Endothelial cell of umbilical vein (primary cell): ENCODE measurements around the gene CD48. TPM values are rescaled to one million over a fixed set of nuclear protein-coding genes. Genes with fewer than 3 reads are reported as not detected.

Source experiments
- BruUV-seq: library from RNA; stranded (reverse); fragments of 400-500 nt; replicated peaks from 2 replicates; lab custom pipeline; 2021; lab: Mats Ljungman, UMichigan
- CTCF ChIA-PET: fragments of 300-600, 350-600 bp; sonication (Branson Sonifier 250); formaldehyde crosslinking; loops from one replicate; lab custom pipeline; 2021; ENCODE audit warnings: antibody characterized with exemption, inconsistent platforms; lab: Charles Lee
- POLR2A ChIA-PET: fragments of 300-600, 350-600 bp; sonication (Branson Sonifier 250); formaldehyde crosslinking; loops from one replicate; lab custom pipeline; 2021; ENCODE audit warnings: antibody characterized with exemption, inconsistent platforms; lab: Charles Lee
- DNase-seq: peaks from one replicate; pipeline ENCODE4 v3.0.0-alpha.2; 2011; ENCODE audit warnings: low read depth, low spot score
- FAIRE-seq: peaks from 2 replicates; lab custom pipeline; 2011; peaks lifted over from hg19 to GRCh38; lab: Jason Lieb, UNC
- H2AFZ ChIP-seq: 2 replicates; pipeline ENCODE4 v1.6.0; 2012; ENCODE audit warnings: low read depth, low read length, control low read depth, inconsistent platforms
- H3K27ac ChIP-seq: 2 replicates; pipeline ENCODE4 v1.5.1; 2011; ENCODE audit warnings: low read depth, mild to moderate bottlenecking, control low read depth, low read length, moderate library complexity; ENCODE audit not compliant: insufficient read depth
- H3K27me3 ChIP-seq, 2 experiments: 2 replicates each; pipeline versions ENCODE4 v1.6.0 to v1.6.1; 2011; ENCODE audit warnings: low read length in 2 of 2, mixed read lengths in 1 of 2; ENCODE audit not compliant: control insufficient read depth in 2 of 2, insufficient read depth in 2 of 2
- H3K36me3 ChIP-seq, 2 experiments: 2 replicates in 1 of 2; 3 replicates in 1 of 2; pipeline ENCODE4 v1.5.1; 2011; ENCODE audit warnings: low read length in 2 of 2, mild to moderate bottlenecking in 1 of 2, moderate library complexity in 1 of 2; ENCODE audit not compliant: control insufficient read depth in 2 of 2, insufficient read depth in 2 of 2; ENCODE audit errors: extremely low read depth in 1 of 2
- H3K4me1 ChIP-seq: 3 replicates; pipeline ENCODE4 v1.5.1; 2011; ENCODE audit warnings: mild to moderate bottlenecking, low read length; ENCODE audit not compliant: control insufficient read depth, insufficient read depth; ENCODE audit errors: extremely low read depth
- H3K4me2 ChIP-seq: 2 replicates; pipeline ENCODE4 v1.6.1; 2011; ENCODE audit warnings: low read length, control low read depth, mixed read lengths; ENCODE audit not compliant: insufficient read depth
- H3K4me3 ChIP-seq, 3 experiments: fragments of 200-600 bp in 1 of 3; sonication (generic), shearing (Covaris generic) in 1 of 3; replicated peaks in 1 of 3; 2 replicates each; pipeline ENCODE4 v1.5.1; 2011 to 2016; ENCODE audit warnings: control low read depth in 3 of 3, low read length in 3 of 3, mild to moderate bottlenecking in 2 of 3, inconsistent platforms in 1 of 3, low read depth in 1 of 3, moderate library complexity in 1 of 3; ENCODE audit not compliant: insufficient read depth in 1 of 3
- H3K79me2 ChIP-seq: 2 replicates; pipeline ENCODE4 v1.6.0; 2012; ENCODE audit warnings: low read length, inconsistent platforms; ENCODE audit not compliant: control insufficient read depth, insufficient read depth
- H3K9ac ChIP-seq: replicated peaks from 2 replicates; pipeline ENCODE3; 2011; ENCODE audit warnings: low read length, control low read depth; ENCODE audit not compliant: insufficient read depth; ENCODE audit errors: extremely low read depth
- H3K9me1 ChIP-seq: replicated peaks from 3 replicates; pipeline ENCODE4 v1.6.0; 2011; ENCODE audit warnings: mild to moderate bottlenecking, low read length; ENCODE audit not compliant: control insufficient read depth, insufficient read depth; ENCODE audit errors: extremely low read depth
- H3K9me3 ChIP-seq: replicated peaks from 2 replicates; pipeline ENCODE4 v1.5.1; 2012; ENCODE audit warnings: low read length, inconsistent platforms; ENCODE audit not compliant: control insufficient read depth, insufficient read depth
- H4K20me1 ChIP-seq: replicated peaks from 2 replicates; pipeline ENCODE3; 2011; ENCODE audit warnings: mild to moderate bottlenecking, low read length; ENCODE audit not compliant: control insufficient read depth, insufficient read depth; ENCODE audit errors: extremely low read depth
- EZH2 ChIP-seq: IDR thresholded peaks from 2 replicates; pipeline ENCODE4 v1.6.1; 2012; ENCODE audit warnings: borderline replicate concordance, low read depth, mild to moderate bottlenecking, moderate library complexity, low read length, inconsistent platforms; ENCODE audit not compliant: severe bottlenecking
- FOS ChIP-seq: IDR thresholded peaks from 2 replicates; pipeline ENCODE4 v1.6.1; 2011; ENCODE audit warnings: mild to moderate bottlenecking, low read length, moderate library complexity, borderline replicate concordance; ENCODE audit not compliant: insufficient read depth
- GATA2 ChIP-seq: IDR thresholded peaks from 2 replicates; pipeline ENCODE4 v1.7.0; 2011; ENCODE audit warnings: low read depth, mild to moderate bottlenecking, moderate library complexity, mixed read lengths, low read length; ENCODE audit not compliant: insufficient read length, insufficient read depth
- JUN ChIP-seq: IDR thresholded peaks from 2 replicates; pipeline ENCODE4 v1.6.1; 2011; ENCODE audit warnings: borderline replicate concordance, low read depth; ENCODE audit not compliant: insufficient read length, insufficient read depth
- POLR2A ChIP-seq: IDR thresholded peaks from 2 replicates; pipeline ENCODE4 v1.6.1; 2012; ENCODE audit warnings: low read depth, mild to moderate bottlenecking, control low read depth, low read length
- POLR2AphosphoS5 ChIP-seq: IDR thresholded peaks from 2 replicates; pipeline ENCODE4 v1.6.1; 2012; ENCODE audit warnings: low read depth, mild to moderate bottlenecking, control low read depth, low read length, moderate library complexity; ENCODE audit not compliant: insufficient read depth
- dilution Hi-C: fragments of 300-500 bp; cut with MboI; formaldehyde crosslinking; loops from one replicate; pipeline ENCODE4 v1.15.0; 2019; ENCODE audit warnings: low sequenced_read_pairs; ENCODE audit not compliant: extremely low pct_ligation_motif_present
- intact Hi-C: fragments of 100-400 bp; cut with micrococcal nuclease; formaldehyde crosslinking; loops from one replicate; pipeline ENCODE4 v1.10.0; 2022
- polyA plus RNA-seq, 4 experiments: library from polyadenylated mRNA; depleted of rRNA in 3 of 4; stranded (reverse) in 3 of 4; unstranded in 1 of 4; fragments of >200 nt; gene quantifications; 2 replicates each; pipeline versions ENCODE4 v1.2.1 to v1.2.3, GENCODE V29; 2011 to 2012; ENCODE audit warnings: missing spikeins in 1 of 4
- total RNA-seq: library from RNA; stranded (reverse); gene quantifications from 2 replicates; pipeline ENCODE4 v1.2.3, GENCODE V29; 2021
- TF ChIP-seq, protein P1 (sequence below), 2 donors: IDR thresholded peaks; 1 replicate in 1 of 2; 2 replicates in 1 of 2; pipeline ENCODE4 v1.5.1; 2011; ENCODE audit warnings: low read length in 2 of 2, mild to moderate bottlenecking in 2 of 2, moderate library complexity in 2 of 2, control low read depth in 1 of 2, inconsistent platforms in 1 of 2, low read depth in 1 of 2; ENCODE audit not compliant: insufficient read depth in 1 of 2; ENCODE audit errors: extremely low read depth in 1 of 2
- TF ChIP-seq, protein P2 (sequence below): IDR thresholded peaks from 2 replicates; pipeline ENCODE4 v1.6.1; 2011; ENCODE audit not compliant: insufficient read depth, insufficient read length

Gene CD48
- total and polyA plus RNA-seq, 2 donors (not counting 3 experiments of a cell fraction or from before 2014, with no cell fraction given): not detected

DNA sequence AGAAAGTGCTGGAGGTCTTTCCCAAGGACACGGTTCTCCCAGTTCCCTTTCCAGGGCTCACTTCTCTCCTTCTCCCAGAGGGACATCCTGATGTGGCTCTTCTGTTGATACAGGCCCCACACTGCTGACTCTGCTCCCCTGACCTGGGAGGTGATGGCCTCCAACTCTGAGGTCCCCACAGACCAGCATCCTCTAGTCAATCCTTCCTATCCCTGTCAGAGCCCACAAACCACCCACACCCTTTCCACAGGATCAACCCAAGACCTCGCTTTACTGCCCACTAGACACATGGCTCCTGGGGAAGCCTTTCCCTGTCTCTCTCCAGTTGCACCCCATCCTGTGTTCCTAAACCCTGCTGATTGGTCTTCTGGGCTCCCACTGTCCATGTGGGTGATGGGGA lies 39.0 kb upstream of the CD48 start:
- Histone ChIP-seq H3K9ac (no peak overlapping the region), H3K36me3 (no peaks in the 10 kb centered on the region), H3K9me1 (no peaks in the 10 kb centered on the region), H3K4me3 (no peak overlapping the region), H3K9me3 (no peaks in the 10 kb centered on the region), H2AFZ (no peak overlapping the region), H3K27me3 (peaks cover 2 to 7% of the 10 kb centered on the region in 2 experiments), H3K79me2 (no peaks in the 10 kb centered on the region), H3K4me1 (no peaks in the 10 kb centered on the region), H3K4me2 (no peak overlapping the region), H4K20me1 (no peaks in the 10 kb centered on the region), H3K27ac (no peak overlapping the region)
- TF ChIP-seq, protein P1, sequence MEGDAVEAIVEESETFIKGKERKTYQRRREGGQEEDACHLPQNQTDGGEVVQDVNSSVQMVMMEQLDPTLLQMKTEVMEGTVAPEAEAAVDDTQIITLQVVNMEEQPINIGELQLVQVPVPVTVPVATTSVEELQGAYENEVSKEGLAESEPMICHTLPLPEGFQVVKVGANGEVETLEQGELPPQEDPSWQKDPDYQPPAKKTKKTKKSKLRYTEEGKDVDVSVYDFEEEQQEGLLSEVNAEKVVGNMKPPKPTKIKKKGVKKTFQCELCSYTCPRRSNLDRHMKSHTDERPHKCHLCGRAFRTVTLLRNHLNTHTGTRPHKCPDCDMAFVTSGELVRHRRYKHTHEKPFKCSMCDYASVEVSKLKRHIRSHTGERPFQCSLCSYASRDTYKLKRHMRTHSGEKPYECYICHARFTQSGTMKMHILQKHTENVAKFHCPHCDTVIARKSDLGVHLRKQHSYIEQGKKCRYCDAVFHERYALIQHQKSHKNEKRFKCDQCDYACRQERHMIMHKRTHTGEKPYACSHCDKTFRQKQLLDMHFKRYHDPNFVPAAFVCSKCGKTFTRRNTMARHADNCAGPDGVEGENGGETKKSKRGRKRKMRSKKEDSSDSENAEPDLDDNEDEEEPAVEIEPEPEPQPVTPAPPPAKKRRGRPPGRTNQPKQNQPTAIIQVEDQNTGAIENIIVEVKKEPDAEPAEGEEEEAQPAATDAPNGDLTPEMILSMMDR (IDR thresholded peaks at IDR 0.05; ENCODE audit: extremely low read depth in 1 of 2, insufficient read depth in 1 of 2, low read depth in 1 of 2, low read length in 2 of 2): no peak
- TF ChIP-seq POLR2AphosphoS5 (no peak), POLR2A (no peak)
- TF ChIP-seq, protein P2, sequence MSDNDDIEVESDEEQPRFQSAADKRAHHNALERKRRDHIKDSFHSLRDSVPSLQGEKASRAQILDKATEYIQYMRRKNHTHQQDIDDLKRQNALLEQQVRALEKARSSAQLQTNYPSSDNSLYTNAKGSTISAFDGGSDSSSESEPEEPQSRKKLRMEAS: no peak
- no peak for FAIRE-seq
- BruUV-seq: no TSS peak
- dilution Hi-C loops: no loop called here
- POLR2A ChIA-PET: no interaction called here
- CTCF ChIA-PET: no interaction called here
- intact Hi-C loops: no loop called here
- no peak for DNase-seq

DNA sequence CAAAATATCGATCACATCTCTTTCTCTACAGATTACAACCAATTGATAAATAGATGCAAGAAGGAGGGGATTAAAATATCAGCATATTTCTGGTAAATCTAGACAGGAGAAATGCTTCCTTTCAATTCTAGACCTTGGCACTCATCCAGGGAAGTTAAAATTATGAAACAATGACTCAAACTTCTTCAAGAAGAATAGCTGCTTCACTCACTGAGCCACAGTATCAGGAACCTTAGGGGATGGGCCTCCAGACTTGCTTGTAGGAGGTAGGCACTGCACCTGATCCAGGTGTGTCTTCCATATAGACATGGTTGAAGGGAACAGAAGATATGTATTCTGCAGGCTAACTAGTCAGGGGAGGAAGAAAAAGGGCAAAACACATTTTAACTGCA lies 37.3 kb upstream of the CD48 start:
- Histone ChIP-seq H3K4me1 (no peaks in the 10 kb centered on the region), H3K36me3 (no peaks in the 10 kb centered on the region), H3K4me2 (no peak overlapping the region), H3K79me2 (no peaks in the 10 kb centered on the region), H3K9me3 (no peaks in the 10 kb centered on the region), H3K9me1 (no peaks in the 10 kb centered on the region), H2AFZ (no peak overlapping the region), H3K27ac (no peak overlapping the region), H4K20me1 (no peaks in the 10 kb centered on the region), H3K27me3 (peaks cover 4 to 7% of the 10 kb centered on the region in 2 experiments), H3K9ac (no peak overlapping the region), H3K4me3 (no peak overlapping the region)
- ChIA-PET POLR2A (no interaction called here), CTCF (interaction anchor here (1.0 kb wide), 1 partner anchor 9 kb away, joined by 3 read pairs; the partner anchor contains the start of gene SLAMF7)
- DNase-seq (no peak), FAIRE-seq (no peak)
- no peak for TF ChIP-seq FOS
- no peak for TF ChIP-seq JUN
- no peak for TF ChIP-seq GATA2
- no peak for TF ChIP-seq POLR2AphosphoS5
- no peak for TF ChIP-seq POLR2A
- TF ChIP-seq, protein P2: no peak
- no peak for TF ChIP-seq EZH2
- intact Hi-C loops: no loop called here
- dilution Hi-C loops: no loop called here
- BruUV-seq: no TSS peak
